ENCODE data around the gene CFB.

CFB gene

DNA sequence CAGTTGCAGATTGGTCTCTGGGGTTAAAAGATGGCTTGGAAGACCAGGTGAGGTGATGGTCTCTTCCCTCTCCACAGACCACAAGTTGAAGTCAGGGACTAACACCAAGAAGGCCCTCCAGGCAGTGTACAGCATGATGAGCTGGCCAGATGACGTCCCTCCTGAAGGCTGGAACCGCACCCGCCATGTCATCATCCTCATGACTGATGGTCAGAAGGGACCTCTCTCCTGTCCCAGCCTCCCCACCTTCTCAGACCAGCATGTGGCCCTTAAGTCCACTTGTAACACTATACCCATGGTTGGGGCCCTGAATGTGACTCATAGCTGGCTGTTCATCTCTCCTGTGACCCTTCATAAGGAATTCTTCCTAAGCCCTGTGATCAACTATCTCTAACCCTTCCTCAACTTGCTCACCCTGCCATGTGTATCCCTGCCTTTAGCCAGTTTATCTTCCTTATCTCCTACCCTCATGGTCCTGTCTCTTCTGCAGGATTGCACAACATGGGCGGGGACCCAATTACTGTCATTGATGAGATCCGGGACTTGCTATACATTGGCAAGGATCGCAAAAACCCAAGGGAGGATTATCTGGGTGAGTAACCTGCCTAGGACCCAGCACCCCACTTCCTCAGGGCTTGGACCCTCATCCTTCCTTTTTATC lies 3.0 kb downstream of the CFB start:
- H3K4me3 ChIP-seq (ENCODE audit: low read depth, low read length): no peak overlapping the region
- TF ChIP-seq, protein P1, sequence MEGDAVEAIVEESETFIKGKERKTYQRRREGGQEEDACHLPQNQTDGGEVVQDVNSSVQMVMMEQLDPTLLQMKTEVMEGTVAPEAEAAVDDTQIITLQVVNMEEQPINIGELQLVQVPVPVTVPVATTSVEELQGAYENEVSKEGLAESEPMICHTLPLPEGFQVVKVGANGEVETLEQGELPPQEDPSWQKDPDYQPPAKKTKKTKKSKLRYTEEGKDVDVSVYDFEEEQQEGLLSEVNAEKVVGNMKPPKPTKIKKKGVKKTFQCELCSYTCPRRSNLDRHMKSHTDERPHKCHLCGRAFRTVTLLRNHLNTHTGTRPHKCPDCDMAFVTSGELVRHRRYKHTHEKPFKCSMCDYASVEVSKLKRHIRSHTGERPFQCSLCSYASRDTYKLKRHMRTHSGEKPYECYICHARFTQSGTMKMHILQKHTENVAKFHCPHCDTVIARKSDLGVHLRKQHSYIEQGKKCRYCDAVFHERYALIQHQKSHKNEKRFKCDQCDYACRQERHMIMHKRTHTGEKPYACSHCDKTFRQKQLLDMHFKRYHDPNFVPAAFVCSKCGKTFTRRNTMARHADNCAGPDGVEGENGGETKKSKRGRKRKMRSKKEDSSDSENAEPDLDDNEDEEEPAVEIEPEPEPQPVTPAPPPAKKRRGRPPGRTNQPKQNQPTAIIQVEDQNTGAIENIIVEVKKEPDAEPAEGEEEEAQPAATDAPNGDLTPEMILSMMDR (IDR thresholded peaks at IDR 0.05; ENCODE audit: insufficient read depth, low read depth, low read length, missing control alignments): no peak
- no peak for DNase-seq (ENCODE audit: low read depth)

DNA sequence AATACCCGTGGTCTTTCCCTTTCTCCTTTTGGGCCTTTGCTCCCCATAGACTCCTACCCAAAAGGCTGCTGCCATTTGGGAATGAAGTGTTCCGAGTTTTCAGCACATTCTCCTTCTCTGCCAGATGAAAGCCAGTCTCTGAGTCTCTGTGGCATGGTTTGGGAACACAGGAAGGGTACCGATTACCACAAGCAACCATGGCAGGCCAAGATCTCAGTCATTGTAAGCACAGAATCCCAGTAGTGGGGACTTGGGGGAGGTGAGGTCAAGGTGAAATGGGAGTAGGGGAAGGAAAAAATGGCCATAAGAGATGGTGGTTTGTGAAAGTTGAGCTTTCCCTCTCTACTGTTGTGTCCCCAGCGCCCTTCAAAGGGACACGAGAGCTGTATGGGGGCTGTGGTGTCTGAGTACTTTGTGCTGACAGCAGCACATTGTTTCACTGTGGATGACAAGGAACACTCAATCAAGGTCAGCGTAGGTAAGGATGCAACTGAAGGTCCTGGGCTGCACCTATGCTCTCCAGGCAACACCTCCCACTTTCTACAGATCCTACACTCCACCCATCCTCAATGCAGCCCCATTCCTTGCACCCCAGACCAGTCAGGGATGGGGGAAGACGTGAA lies 4.1 kb downstream of the CFB start:
- TF ChIP-seq, protein P1 (IDR thresholded peaks at IDR 0.05; ENCODE audit: insufficient read depth, low read depth, low read length, missing control alignments): no peak
- H3K4me3 ChIP-seq (ENCODE audit: low read depth, low read length): no peak overlapping the region
- DNase-seq (ENCODE audit: low read depth): no peak

DNA sequence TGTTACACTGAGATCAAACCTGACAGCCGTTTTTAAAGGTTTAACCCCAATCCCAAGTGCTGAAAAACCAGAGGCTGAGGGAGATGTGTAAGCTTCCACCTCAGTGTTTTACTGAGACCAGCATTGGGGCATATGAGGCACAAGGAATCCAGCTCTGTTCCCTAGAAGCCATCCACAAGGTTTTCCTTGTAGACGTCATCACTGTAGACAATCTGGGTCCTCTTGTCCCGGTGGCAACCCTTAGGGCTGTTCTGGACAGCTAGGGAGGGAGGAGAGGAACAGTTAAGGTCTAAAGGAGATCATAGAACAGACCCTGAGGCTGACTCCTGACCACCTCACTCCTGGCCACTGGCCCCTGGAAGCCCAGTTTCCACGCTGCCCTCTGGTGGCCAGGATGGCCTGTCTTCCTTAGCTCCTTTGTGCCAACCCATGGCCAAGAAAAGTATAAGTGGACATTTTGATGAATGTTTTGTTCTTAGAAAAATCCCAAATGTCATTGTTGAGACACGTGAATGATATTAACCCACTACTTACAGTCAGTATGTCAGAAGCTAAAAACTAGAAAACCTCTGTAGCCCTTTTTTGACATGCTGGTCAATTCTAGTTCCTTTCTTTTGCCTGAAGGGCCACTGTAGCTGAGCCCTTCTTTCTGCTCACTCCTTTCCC lies 6.4 kb downstream of the CFB start:
- DNase-seq (ENCODE audit: low read depth): peak; percentile 27
- TF ChIP-seq, protein P1 (IDR thresholded peaks at IDR 0.05; ENCODE audit: insufficient read depth, low read depth, low read length, missing control alignments): peak; percentile 25
- H3K4me3 ChIP-seq (ENCODE audit: low read depth, low read length): no peak overlapping the region

DNA sequence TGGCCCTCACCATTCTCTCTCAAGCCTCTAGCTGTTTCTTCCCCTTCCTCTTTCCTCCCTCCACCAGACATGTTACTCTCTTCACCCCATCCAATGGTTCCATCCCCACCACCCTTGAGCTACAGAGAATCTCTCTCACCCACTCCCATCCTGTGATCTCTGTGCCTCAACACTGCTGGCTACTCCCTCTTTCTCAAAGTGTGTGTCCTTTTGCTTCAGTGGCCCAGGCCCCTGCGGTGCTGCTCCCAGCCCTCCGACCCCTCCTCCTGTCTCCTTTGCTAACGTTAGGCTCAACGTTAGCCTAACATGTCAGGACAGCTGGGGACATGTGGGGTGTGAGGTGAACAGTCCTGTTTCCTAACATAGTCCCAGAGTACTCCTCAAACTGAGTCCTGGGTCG lies 7.0 kb downstream of the CFB start:
- DNase-seq (ENCODE audit: low read depth): no peak
- TF ChIP-seq, protein P1 (IDR thresholded peaks at IDR 0.05; ENCODE audit: insufficient read depth, low read depth, low read length, missing control alignments): no peak
- no peak overlapping the region for H3K4me3 ChIP-seq (ENCODE audit: low read depth, low read length)

DNA sequence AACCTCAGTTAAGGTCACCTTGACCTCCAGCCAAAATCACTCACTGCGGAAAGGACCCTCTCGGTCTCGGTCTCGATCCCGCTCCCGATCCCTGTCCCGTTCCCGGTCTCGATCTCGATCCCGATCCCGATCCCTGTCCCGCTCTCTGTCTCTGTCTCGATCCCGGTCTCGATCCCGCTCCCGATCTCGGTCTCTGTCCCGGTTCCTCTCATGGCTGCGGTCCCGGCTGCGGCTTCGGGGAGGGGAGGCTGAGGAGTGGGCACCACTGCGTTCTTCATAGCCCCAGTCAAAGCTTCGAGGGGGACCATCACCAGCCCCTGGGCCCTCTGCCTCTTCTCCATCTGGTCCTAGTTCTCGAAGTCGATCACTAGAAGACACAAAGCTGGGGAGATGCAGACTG lies 8.6 kb downstream of the CFB start:
- no peak overlapping the region for H3K4me3 ChIP-seq (ENCODE audit: low read depth, low read length)
- no peak for DNase-seq (ENCODE audit: low read depth)
- TF ChIP-seq, protein P1 (IDR thresholded peaks at IDR 0.05; ENCODE audit: insufficient read depth, low read depth, low read length, missing control alignments): no peak

DNA sequence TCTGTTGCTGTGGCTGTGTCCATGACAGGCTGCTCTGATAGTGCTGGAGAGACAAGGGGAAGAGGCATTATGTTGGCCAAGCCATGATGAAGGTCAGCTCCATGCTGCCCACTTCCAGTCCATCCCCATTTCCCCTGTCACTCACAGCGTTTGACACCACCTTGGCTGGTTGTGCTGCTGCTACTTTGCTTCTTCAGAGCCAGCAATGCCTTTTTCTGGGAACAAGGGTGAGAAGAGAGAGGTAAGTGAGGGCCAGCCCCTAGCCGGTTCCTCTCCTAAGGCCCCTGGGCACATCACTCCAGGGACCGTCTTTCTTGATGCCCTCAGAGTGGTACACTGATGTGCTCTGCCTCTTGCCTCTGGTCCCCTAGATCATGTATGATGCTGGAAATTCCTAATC lies 10.9 kb downstream of the CFB start:
- TF ChIP-seq, protein P1 (IDR thresholded peaks at IDR 0.05; ENCODE audit: insufficient read depth, low read depth, low read length, missing control alignments): no peak
- DNase-seq (ENCODE audit: low read depth): no peak
- H3K4me3 ChIP-seq (ENCODE audit: low read depth, low read length): no peak overlapping the region

All from GM12865 (cell line).